H1 (cell line): ENCODE data around the gene IFNK. TPM values are rescaled to one million over a fixed set of nuclear protein-coding genes. Genes with fewer than 3 reads are reported as not detected.

Experiments
- CTCF ChIA-PET: fragments of 300-600 bp; sonication (Branson Sonifier 250); formaldehyde crosslinking; loops from one replicate; lab custom pipeline; 2021; ENCODE audit not compliant: partially characterized antibody; lab: Charles Lee
- POLR2A ChIA-PET: fragments of 300-600 bp; sonication (Branson Sonifier 250); formaldehyde crosslinking; loops from one replicate; lab custom pipeline; 2021; ENCODE audit warnings: inconsistent platforms; ENCODE audit not compliant: partially characterized antibody; lab: Charles Lee
- DNase-seq, 2 experiments: peaks; one replicate each; pipeline versions ENCODE4 v3.0.0 to v3.0.0-alpha.2; 2010 to 2022; ENCODE audit warnings: low spot score in 2 of 2, low read depth in 1 of 2, mixed read lengths in 1 of 2
- FAIRE-seq: peaks from 2 replicates; lab custom pipeline; 2011; peaks lifted over from hg19 to GRCh38; lab: Jason Lieb, UNC
- H2AFZ ChIP-seq: 2 replicates; pipeline ENCODE4 v1.8.1; 2012; ENCODE audit warnings: low read length, inconsistent platforms
- H2AK5ac ChIP-seq: 2 replicates; pipeline ENCODE4 v1.6.1; 2013; ENCODE audit warnings: low read depth, low read length
- H2BK120ac ChIP-seq: replicated peaks from 2 replicates; pipeline ENCODE3; 2013; ENCODE audit warnings: low read depth, low read length, inconsistent platforms
- H2BK12ac ChIP-seq: 2 replicates; pipeline ENCODE4 v1.6.1; 2013; ENCODE audit warnings: low read depth, low read length
- H2BK15ac ChIP-seq: 2 replicates; pipeline ENCODE4 v1.6.1; 2013; ENCODE audit warnings: low read length
- H2BK20ac ChIP-seq: 2 replicates; pipeline ENCODE4 v1.6.1; 2013; ENCODE audit warnings: low read length
- H2BK5ac ChIP-seq: 2 replicates; pipeline ENCODE4 v1.6.1; 2013; ENCODE audit warnings: low read depth, low read length
- H3K14ac ChIP-seq: 2 replicates; pipeline ENCODE4 v1.6.1; 2013; ENCODE audit warnings: inconsistent platforms; ENCODE audit not compliant: insufficient read length
- H3K18ac ChIP-seq: 2 replicates; pipeline ENCODE4 v1.6.1; 2013; ENCODE audit warnings: low read length; ENCODE audit errors: extremely low read depth
- H3K23ac ChIP-seq: 2 replicates; pipeline ENCODE4 v1.6.1; 2013; ENCODE audit warnings: inconsistent platforms; ENCODE audit not compliant: insufficient read length
- H3K23me2 ChIP-seq: 2 replicates; pipeline ENCODE4 v1.6.1; 2013; ENCODE audit warnings: low read depth, low read length
- H3K27ac ChIP-seq: 2 replicates; pipeline ENCODE4 v1.6.1; 2011; ENCODE audit warnings: low read depth, low read length, inconsistent platforms
- H3K27me3 ChIP-seq, 4 experiments: replicated peaks in 1 of 4; 1 replicate in 1 of 4; 2 replicates in 3 of 4; pipeline versions ENCODE4 v1.6.1 to v1.8.1; 2011 to 2013; ENCODE audit warnings: low read length in 3 of 4, mild to moderate bottlenecking in 3 of 4, inconsistent platforms in 2 of 4, mixed read lengths in 2 of 4, moderate library complexity in 1 of 4; ENCODE audit not compliant: control insufficient read depth in 3 of 4, insufficient read depth in 3 of 4; ENCODE audit errors: extremely low read depth in 1 of 4
- H3K36me3 ChIP-seq, 4 experiments: 2 replicates each; pipeline versions ENCODE4 v1.6.1 to v1.8.1; 2011 to 2013; ENCODE audit warnings: mild to moderate bottlenecking in 4 of 4, low read length in 3 of 4, moderate library complexity in 2 of 4, control low read depth in 1 of 4, inconsistent platforms in 1 of 4; ENCODE audit not compliant: insufficient read depth in 4 of 4, control insufficient read depth in 2 of 4
- H3K4ac ChIP-seq: replicated peaks from 2 replicates; pipeline ENCODE3; 2013; ENCODE audit warnings: low read length, low read depth, mixed read lengths, inconsistent platforms; ENCODE audit not compliant: insufficient read length
- H3K4me1 ChIP-seq, 4 experiments: replicated peaks in 1 of 4; 1 replicate in 1 of 4; 2 replicates in 3 of 4; pipeline versions ENCODE4 v1.6.1 to v1.8.1; 2011 to 2013; ENCODE audit warnings: low read length in 3 of 4, inconsistent platforms in 2 of 4, mixed read lengths in 1 of 4; ENCODE audit not compliant: insufficient read depth in 4 of 4, control insufficient read depth in 3 of 4
- H3K4me2 ChIP-seq, 2 experiments: 2 replicates each; pipeline versions ENCODE4 v1.6.1 to v1.8.1; 2011 to 2013; ENCODE audit warnings: low read depth in 2 of 2, low read length in 2 of 2, control low read depth in 1 of 2, inconsistent platforms in 1 of 2, mild to moderate bottlenecking in 1 of 2; ENCODE audit not compliant: insufficient read depth in 1 of 2
- H3K4me3 ChIP-seq, 4 experiments: fragments of 200-600, 300-600 bp in 1 of 4; sonication (generic), shearing (Covaris generic), sonication (Bioruptor Twin) in 1 of 4; 2 replicates each; pipeline versions ENCODE4 v1.5.1 to v1.8.1; 2011 to 2016; ENCODE audit warnings: low read length in 4 of 4, low read depth in 3 of 4, control low read depth in 2 of 4, inconsistent platforms in 2 of 4, mild to moderate bottlenecking in 2 of 4, mixed read lengths in 1 of 4, moderate library complexity in 1 of 4; ENCODE audit not compliant: insufficient read depth in 2 of 4; ENCODE audit errors: extremely low read depth in 1 of 4
- H3K56ac ChIP-seq: replicated peaks from 2 replicates; pipeline ENCODE3; 2013; ENCODE audit warnings: low read depth, mild to moderate bottlenecking, mixed read lengths, low read length, inconsistent platforms; ENCODE audit not compliant: insufficient read length
- H3K79me1 ChIP-seq: 2 replicates; pipeline ENCODE4 v1.6.1; 2013; ENCODE audit warnings: low read depth, low read length, control low read depth
- H3K79me2 ChIP-seq, 2 experiments: 2 replicates each; pipeline versions ENCODE4 v1.6.1 to v1.8.1; 2012 to 2013; ENCODE audit warnings: low read length in 2 of 2, mild to moderate bottlenecking in 2 of 2, inconsistent platforms in 1 of 2; ENCODE audit not compliant: insufficient read depth in 2 of 2, control insufficient read depth in 1 of 2
- H3K9ac ChIP-seq, 4 experiments: replicated peaks in 1 of 4; 1 replicate in 1 of 4; 2 replicates in 3 of 4; pipeline versions ENCODE4 v1.6.1 to v1.8.1; 2011 to 2013; ENCODE audit warnings: low read depth in 3 of 4, low read length in 3 of 4, control low read depth in 2 of 4, mild to moderate bottlenecking in 2 of 4, moderate library complexity in 2 of 4, inconsistent platforms in 1 of 4; ENCODE audit errors: extremely low read depth in 1 of 4
- H3K9me3 ChIP-seq, 2 experiments: 2 replicates each; pipeline versions ENCODE4 v1.6.1 to v1.8.1; 2012 to 2013; ENCODE audit warnings: mild to moderate bottlenecking in 2 of 2, moderate library complexity in 2 of 2, control low read depth in 1 of 2, inconsistent platforms in 1 of 2, low read depth in 1 of 2, low read length in 1 of 2, mixed read lengths in 1 of 2; ENCODE audit not compliant: insufficient read depth in 2 of 2
- H4K20me1 ChIP-seq, 2 experiments: replicated peaks in 1 of 2; 2 replicates each; pipeline versions ENCODE3 to v1.8.1; 2011 to 2013; ENCODE audit warnings: inconsistent platforms in 2 of 2, low read length in 2 of 2, mild to moderate bottlenecking in 1 of 2; ENCODE audit not compliant: insufficient read depth in 2 of 2, control insufficient read depth in 1 of 2
- H4K5ac ChIP-seq: 2 replicates; pipeline ENCODE4 v1.6.1; 2013; ENCODE audit warnings: low read length, low read depth, mixed read lengths, inconsistent platforms; ENCODE audit not compliant: insufficient read length
- H4K8ac ChIP-seq: 2 replicates; pipeline ENCODE4 v1.8.0; 2013; ENCODE audit warnings: mild to moderate bottlenecking, moderate library complexity, low read length, inconsistent platforms; ENCODE audit not compliant: insufficient read depth; ENCODE audit errors: extremely low read depth
- H4K91ac ChIP-seq: replicated peaks from 2 replicates; pipeline ENCODE3; 2013; ENCODE audit warnings: low read length, mixed read lengths, inconsistent platforms; ENCODE audit not compliant: insufficient read length
- BACH1 ChIP-seq: IDR thresholded peaks from 2 replicates; pipeline ENCODE4 v1.6.1; 2012; ENCODE audit warnings: low read length, improper control_type of control experiment
- BCL11A ChIP-seq, 2 experiments: IDR thresholded peaks; one replicate each; pipeline ENCODE4 v1.6.1; 2011; ENCODE audit warnings: low read depth in 2 of 2, low read length in 2 of 2, mild to moderate bottlenecking in 2 of 2
- CTBP2 ChIP-seq: IDR thresholded peaks from 2 replicates; pipeline ENCODE4 v1.7.0; 2011; ENCODE audit warnings: borderline replicate concordance, mild to moderate bottlenecking, moderate library complexity, mixed read lengths, low read length; ENCODE audit not compliant: insufficient read depth, insufficient read length
- KDM4A ChIP-seq: IDR thresholded peaks from one replicate; pipeline ENCODE4 v1.7.1; 2012; ENCODE audit warnings: low read depth, mild to moderate bottlenecking, moderate library complexity, low read length, inconsistent platforms; ENCODE audit not compliant: severe bottlenecking
- KDM5A ChIP-seq: fragments of 200-600 bp; IDR thresholded peaks from 2 replicates; pipeline ENCODE4 v1.7.1; 2012; ENCODE audit warnings: mild to moderate bottlenecking, low read length, inconsistent platforms, mixed read lengths
- NANOG ChIP-seq: IDR thresholded peaks from 2 replicates; pipeline ENCODE4 v1.6.1; 2011; ENCODE audit warnings: low read length, low read depth, mild to moderate bottlenecking, inconsistent platforms; ENCODE audit not compliant: insufficient read depth, poor library complexity, severe bottlenecking
- RAD21 ChIP-seq, 2 experiments: IDR thresholded peaks in 1 of 2; conservative IDR thresholded peaks in 1 of 2; 2 replicates each; pipeline ENCODE4 v1.6.1; 2011; ENCODE audit warnings: low read depth in 2 of 2, low read length in 2 of 2, improper control_type of control experiment in 1 of 2, inconsistent platforms in 1 of 2, mild to moderate bottlenecking in 1 of 2, moderate library complexity in 1 of 2
- SAP30 ChIP-seq: fragments of 300-600 bp; sonication (generic); IDR thresholded peaks from 2 replicates; pipeline ENCODE4 v1.7.1; 2012; ENCODE audit warnings: low read length, moderate library complexity, mild to moderate bottlenecking, inconsistent platforms; ENCODE audit not compliant: insufficient read depth, insufficient replicate concordance
- YY1 ChIP-seq: IDR thresholded peaks from 2 replicates; pipeline ENCODE4 v1.6.1; 2011; ENCODE audit warnings: low read depth, mild to moderate bottlenecking, low read length
- ZNF274 ChIP-seq: IDR thresholded peaks from 2 replicates; pipeline ENCODE4 v1.7.0; 2012; ENCODE audit warnings: low read length, borderline replicate concordance; ENCODE audit errors: extremely low read depth
- WGBS, 2 experiments: shearing (Covaris generic) in 1 of 2; methylation state at CpG; one replicate each; pipeline versions ENCODE4 v1.1.6 to v1.1.7; 2013 to 2015; ENCODE audit warnings: low lambda C conversion rate in 2 of 2, mixed read lengths in 2 of 2, inconsistent platforms in 1 of 2, low coverage in 1 of 2, missing lambda C conversion rate in 1 of 2; ENCODE audit not compliant: insufficient replicate concordance in 2 of 2, insufficient coverage in 1 of 2, insufficient read length in 1 of 2; ENCODE audit errors: extremely low coverage in 1 of 2, missing lambda C conversion rate in 1 of 2; 5-methylcytosine and 5-hydroxymethylcytosine counted together
- polyA plus RNA-seq, 7 experiments: library from polyadenylated mRNA; depleted of rRNA in 3 of 7; stranded (reverse) in 5 of 7; unstranded in 2 of 7; fragments of >200 nt in 5 of 7; fragments of 200-250 nt in 2 of 7; gene quantifications; 1 replicate in 5 of 7; 2 replicates in 1 of 7; 4 replicates in 1 of 7; pipeline versions ENCODE4 v1.2.1 to v1.2.3, GENCODE V29; 2011 to 2013; ENCODE audit warnings: missing spikeins in 2 of 7, mixed read lengths in 2 of 7
- total RNA-seq: library from RNA; stranded (reverse); fragmentation: NEBNext Ultra II Directional; extraction: Animal tissue kit (Norgen Biotek cat#: 25700); gene quantifications from 2 replicates; pipeline ENCODE4 v1.2.1, GENCODE V29; 2021
- TF ChIP-seq, protein P1 (sequence below): IDR thresholded peaks from 2 replicates; pipeline ENCODE4 v1.6.1; 2011; ENCODE audit warnings: low read depth, mild to moderate bottlenecking, low read length; ENCODE audit not compliant: insufficient read depth
- TF ChIP-seq, protein P2 (sequence below): IDR thresholded peaks from 2 replicates; pipeline ENCODE4 v1.6.1; 2012; ENCODE audit warnings: inconsistent platforms

Gene IFNK
- total and polyA plus RNA-seq, 2 of the 8 experiments (the other 6 are each of a cell fraction or from before 2014, with no cell fraction given): not detected

DNA sequence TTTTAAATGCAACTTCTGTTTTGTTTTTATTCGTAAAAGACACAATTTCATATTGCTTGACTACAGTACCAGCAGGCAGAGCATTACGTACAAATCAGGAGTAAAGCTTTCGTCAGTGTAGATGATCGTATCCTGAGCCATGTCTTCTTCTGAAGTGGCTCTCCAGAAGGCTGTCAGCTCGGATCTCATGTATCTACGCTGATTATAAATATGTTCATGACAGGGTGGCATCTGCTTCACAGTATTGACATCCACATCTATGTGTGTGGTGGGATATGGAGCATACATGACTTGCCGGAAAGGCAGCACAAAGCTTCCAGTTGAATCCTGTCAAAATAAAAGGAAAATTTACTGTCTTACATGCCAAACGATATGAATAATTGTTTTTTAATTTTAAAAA lies 32.4 kb downstream of the IFNK start:
- H3K23ac ChIP-seq: no peak overlapping the region
- no peak overlapping the region for H3K18ac ChIP-seq
- no peak overlapping the region for H2BK120ac ChIP-seq
- FAIRE-seq: no peak
- peaks cover 6 to 72% (median 23%) of the 10 kb centered on the region in 4 experiments; a peak in 7 of 8 replicates for H3K36me3 ChIP-seq
- H4K5ac ChIP-seq: no peak overlapping the region
- no peak overlapping the region for H3K4me3 ChIP-seq
- H3K14ac ChIP-seq: no peak overlapping the region
- no peak overlapping the region for H2BK15ac ChIP-seq
- no peaks in the 10 kb centered on the region for H3K79me2 ChIP-seq
- WGBS, 2 experiments: 97% methylated on average over 8 of the region's 8 CpGs; no CpG with 5 or more reads in 1 of the 2 experiments
- no peak overlapping the region for H2BK5ac ChIP-seq
- no peak overlapping the region for H2BK20ac ChIP-seq
- no peak overlapping the region for H2BK12ac ChIP-seq
- H3K56ac ChIP-seq: no peak overlapping the region
- H4K91ac ChIP-seq: no peak overlapping the region
- H3K79me1 ChIP-seq: no peaks in the 10 kb centered on the region
- CTCF ChIA-PET: interaction anchor here (0.9 to 2.0 kb wide), 3 partner anchors 9 to 224 kb away, joined by 4 to 9 read pairs (median 4); no protein-coding TSS in a partner anchor
- no peaks in the 10 kb centered on the region for H3K23me2 ChIP-seq
- no peak overlapping the region for H3K4ac ChIP-seq
- no peak overlapping the region for H2AFZ ChIP-seq
- H3K27me3 ChIP-seq: no peaks in the 10 kb centered on the region
- no peak overlapping the region for H4K8ac ChIP-seq
- H4K20me1 ChIP-seq: no peaks in the 10 kb centered on the region
- no peak overlapping the region for H3K4me2 ChIP-seq
- no peaks in the 10 kb centered on the region for H3K9me3 ChIP-seq
- no peak for DNase-seq
- no peak overlapping the region for H2AK5ac ChIP-seq
- POLR2A ChIA-PET: no interaction called here
- H3K27ac ChIP-seq: no peak overlapping the region
- H3K4me1 ChIP-seq: no peaks in the 10 kb centered on the region
- no peak overlapping the region for H3K9ac ChIP-seq
- TF ChIP-seq BCL11A (IDR thresholded peaks at IDR 0.05; ENCODE audit: low read depth in 2 of 2, low read length in 2 of 2): no peak
- TF ChIP-seq SAP30: no peak
- TF ChIP-seq KDM4A: no peak
- no peak for TF ChIP-seq RAD21 (IDR thresholded peaks at IDR 0.05 in 1 of 2, conservative IDR thresholded peaks at IDR 0.05 in 1 of 2; ENCODE audit: low read depth in 2 of 2, low read length in 2 of 2)
- TF ChIP-seq, protein P1, sequence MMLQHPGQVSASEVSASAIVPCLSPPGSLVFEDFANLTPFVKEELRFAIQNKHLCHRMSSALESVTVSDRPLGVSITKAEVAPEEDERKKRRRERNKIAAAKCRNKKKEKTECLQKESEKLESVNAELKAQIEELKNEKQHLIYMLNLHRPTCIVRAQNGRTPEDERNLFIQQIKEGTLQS: no peak
- TF ChIP-seq, protein P2, sequence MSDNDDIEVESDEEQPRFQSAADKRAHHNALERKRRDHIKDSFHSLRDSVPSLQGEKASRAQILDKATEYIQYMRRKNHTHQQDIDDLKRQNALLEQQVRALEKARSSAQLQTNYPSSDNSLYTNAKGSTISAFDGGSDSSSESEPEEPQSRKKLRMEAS: no peak
- TF ChIP-seq NANOG: no peak
- TF ChIP-seq ZNF274: no peak
- TF ChIP-seq YY1: no peak
- no peak for TF ChIP-seq BACH1
- no peak for TF ChIP-seq KDM5A
- TF ChIP-seq CTBP2: no peak
